DLD1 (cell line): ENCODE results near the gene VPS8.

Experiments
- in situ Hi-C: cut with HindIII; loops from 2 replicates; pipeline ENCODE4 v1.10.0; 2017; ENCODE audit warnings: low sequenced_read_pairs

VPS8 gene

DNA sequence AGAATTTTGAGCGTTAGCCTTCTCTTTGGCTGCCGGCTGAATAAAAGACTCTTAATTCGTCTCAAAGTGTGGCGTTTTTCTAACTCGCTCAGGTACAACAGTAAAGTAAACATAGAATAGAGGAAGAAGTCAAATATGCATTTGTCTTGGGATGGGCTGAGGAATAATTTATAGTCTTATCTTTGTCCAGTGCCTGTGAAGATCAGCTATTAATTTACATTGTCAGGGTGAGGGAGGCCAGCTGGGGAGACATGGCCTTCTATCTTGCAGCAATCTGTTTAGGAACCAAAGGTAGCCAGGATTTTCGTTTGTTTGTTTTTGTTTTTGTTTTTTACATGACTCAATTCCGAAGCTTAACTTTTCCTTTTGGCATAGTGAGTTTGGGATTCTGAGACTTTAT is 100.2 kb downstream of the VPS8 start:
- in situ Hi-C loops, result no loop called here

DNA sequence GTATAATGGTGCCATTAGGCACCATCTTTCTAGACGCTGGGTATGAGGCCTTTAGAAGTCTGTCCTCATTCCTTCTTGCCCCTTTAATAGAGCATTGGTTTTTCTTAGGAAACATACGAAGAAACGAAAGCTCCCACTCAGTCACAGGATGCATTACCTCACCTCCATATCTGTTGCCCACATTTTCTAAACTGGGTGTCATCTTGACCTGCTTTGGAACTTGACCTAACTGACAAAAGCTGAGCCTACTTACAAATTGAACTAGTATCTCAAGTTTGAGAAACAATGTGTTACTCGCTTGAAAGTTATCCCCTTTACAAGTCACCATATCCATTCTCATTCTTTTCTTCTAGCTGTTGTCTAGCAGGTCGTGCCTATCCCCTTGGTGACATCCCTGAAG is 102.7 kb downstream of the VPS8 start:
- in situ Hi-C loops, result no loop called here

DNA sequence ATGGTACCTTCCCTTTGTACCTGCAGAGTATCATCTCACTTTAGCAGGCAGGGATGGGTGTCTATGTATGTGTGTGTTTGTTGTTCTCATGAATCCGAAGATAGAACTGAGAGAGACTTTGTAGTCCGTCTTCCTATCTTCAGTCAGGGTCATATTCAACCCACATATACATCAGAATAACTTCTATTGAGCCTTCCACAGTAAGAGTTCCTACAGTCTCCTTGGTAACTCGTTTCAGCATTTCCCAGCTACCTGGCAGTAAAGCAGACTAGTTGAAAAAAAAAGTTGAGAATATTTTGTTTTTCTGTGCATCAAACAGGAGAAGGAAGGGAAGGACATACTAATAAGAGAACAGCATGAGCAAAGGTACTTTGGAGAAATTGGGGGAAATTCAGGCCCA is 106.8 kb downstream of the VPS8 start:
- in situ Hi-C loops, result no loop called here

DNA sequence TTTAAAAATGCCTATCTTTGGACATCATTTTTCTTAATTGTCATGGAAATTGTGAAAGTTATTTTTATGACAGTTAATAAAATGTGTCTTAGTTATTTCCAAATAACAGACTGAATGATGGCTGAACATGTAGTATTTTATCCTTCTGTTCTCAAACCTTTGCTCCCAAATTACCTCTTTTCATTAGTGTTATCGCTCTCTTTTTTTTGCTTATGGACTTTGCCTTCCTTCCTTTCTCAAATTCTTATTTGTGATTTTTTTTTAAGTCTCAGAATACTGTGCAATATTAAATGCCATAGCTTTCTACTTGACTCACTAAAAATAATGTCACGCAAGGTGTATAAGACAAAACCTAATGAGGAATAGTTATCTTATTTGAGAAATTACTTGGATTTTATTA is 107.7 kb downstream of the VPS8 start:
- in situ Hi-C loops, result no loop called here

DNA sequence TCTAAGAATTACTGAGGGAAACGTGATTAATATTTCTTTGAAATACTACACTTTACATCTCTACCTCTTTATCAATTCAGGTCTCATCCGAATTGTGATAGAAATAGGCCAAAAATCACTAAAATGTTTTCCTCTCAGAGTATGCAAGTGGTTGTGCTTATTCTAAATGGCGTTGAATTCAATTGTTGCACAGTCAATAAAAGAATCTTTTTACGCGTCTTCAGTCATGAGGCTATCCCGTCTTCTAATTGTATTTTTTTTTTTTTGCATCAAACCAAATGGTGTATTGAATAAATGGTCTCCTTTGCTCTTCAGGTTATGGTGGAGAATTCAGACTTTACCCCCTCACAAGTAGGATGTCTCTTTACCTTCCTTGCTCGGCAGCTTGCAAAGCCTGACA is 112.6 kb downstream of the VPS8 start:
- in situ Hi-C loops, result no loop called here

DNA sequence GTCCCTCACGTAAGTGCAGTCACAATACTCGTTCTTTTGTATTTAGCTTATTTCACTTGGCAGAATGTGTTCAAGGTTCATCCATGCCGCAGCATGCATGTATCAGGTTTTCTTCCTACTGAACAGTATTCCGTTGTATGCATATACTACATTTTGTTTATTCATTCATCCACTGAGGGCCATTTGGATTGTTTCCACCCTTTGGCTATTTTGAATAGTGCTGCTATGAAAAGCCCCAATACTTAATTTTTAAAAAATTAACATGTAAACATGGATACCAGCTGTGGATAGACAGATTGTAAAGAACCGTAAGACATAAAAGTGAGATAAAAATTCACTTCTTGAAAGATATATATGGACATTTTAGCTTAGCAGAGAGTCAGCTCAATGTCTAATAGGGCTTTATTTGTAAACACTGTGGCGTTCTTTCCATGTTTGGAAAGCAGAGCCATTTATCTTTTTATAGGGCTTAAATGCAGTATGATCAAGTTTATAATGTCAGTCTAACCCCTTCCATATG is 115.9 kb downstream of the VPS8 start:
- in situ Hi-C loops, result no loop called here

DNA sequence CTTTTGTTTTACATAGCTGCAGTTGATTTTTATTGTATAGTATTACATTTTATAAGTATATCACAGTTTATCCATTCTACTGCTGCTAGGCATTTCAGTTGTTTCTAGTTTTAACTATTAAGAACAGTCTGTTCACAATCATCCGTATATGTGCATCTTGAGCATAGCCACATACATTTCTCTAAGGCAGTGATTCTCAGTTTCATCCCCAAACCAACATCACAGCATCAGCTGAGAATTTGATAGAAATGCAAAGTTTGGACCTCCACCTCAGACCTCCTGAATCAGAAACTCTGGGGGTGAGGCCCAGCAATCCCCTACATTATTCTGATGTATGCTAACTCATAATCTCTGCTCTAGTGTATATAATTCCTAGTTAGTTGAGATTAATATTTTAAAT is 120.8 kb downstream of the VPS8 start:
- in situ Hi-C loops, result no loop called here

DNA sequence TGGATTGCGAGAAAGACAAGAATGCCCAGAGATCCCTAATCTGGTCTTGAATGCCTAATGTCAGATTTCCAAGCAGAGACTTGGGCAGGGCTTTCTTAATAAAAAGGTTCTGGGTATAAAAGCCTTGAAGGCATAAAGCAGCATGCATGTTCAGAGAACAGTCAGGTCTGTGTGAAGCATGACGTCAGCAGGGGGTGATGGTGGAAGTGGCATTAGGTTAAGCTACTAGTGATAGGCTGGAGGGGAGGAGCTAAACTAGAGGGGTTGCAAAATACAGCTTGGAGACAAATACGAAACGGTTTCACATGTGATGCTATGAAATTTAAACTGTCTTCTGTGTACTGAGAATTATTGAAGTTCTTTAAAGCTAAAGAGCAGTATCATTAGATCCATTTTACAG is 125.6 kb downstream of the VPS8 start:
- in situ Hi-C loops, result no loop called here

DNA sequence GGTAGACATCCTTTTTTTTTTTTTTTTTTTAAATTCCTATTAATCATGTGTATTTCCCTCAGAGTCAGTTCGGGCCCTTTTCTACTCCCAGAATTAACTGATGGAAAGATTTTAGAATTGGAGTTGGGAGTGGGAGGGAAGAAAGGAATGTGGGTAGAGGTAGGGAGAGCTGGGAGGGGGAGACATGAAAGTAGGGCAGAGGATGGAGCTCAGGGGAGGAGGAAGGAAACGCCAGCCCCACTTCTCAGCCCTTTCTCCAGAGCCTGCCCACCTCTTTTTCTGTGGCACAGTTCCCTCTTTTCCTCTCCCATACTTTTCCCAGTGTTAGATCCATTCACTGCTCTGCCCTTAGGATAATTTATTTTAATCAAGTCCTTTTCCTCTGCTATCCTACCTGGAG is 129.4 kb downstream of the VPS8 start:
- in situ Hi-C loops, result no loop called here

DNA sequence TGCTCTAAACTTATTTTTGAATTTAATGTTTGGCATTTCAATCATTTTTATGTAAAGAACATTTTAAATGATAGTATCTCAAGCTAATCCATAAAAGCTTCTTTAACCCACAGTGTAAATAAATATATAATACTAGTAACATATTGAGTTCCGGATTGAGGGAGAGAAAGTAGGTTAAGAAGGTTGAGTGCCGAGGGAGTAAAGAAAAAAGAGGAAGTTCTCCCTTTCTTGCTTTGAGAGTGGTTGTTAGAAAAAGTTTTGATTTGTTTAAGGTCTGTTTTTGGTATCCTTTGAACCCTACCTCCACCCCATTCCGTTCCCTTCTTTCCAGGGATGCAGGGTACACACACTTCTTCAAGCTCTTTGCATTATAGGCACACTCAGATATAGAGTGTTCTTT is 130.8 kb downstream of the VPS8 start:
- in situ Hi-C loops, result no loop called here

DNA sequence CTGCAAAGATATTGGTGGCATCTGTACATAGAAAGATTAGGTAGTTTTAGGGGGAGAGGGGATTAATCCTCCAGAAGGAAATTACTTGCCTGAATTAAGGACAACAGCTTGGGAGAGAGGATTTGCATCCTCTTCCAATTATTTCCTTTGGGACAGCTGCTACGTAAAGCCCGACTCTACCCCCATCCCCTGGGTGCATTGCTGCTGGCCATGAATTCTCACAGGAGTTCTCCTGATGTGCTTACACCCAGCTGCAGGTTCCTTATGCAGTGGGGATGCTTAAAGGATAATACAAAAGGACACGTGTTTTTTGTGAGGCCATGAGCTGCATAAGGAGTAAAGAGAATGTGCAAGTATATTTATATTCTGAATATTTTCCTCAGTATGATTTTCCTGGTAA is 132.3 kb downstream of the VPS8 start:
- in situ Hi-C loops, result no loop called here

DNA sequence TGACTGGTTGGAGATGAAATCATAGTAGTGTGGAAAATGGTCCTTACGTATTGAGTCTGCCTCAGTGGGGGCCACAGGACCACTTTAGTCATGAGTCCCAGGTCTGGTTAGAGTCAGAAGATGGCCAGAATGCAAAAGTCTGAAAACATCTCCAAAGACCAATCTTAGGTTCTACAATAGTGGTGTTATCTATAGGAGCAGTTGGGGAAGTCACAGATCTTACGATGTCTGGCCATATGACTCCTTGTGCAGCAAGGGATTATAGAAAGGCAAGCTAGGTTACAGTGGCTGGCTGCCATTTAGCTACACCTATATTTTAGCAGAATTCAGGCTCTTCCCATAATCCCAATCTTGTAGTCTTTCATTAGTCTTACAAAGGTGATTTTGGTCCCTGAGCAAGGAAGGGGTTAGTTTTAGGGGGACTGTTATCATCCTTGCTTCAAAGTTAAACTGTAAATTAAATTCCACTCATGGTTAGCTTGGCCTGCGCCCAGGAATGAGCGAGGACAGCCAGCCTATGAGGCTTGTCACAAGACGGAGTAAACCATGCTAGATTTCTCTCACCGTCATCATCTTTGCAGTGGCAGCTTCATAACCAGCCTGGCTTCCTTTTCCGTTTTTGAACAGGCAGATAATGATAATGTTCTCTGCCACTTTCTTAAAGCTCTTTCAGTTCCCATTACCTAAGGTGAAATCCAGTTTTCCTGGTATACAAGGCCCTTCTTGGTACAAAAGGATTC is 134.1 kb downstream of the VPS8 start:
- in situ Hi-C loops, result no loop called here

DNA sequence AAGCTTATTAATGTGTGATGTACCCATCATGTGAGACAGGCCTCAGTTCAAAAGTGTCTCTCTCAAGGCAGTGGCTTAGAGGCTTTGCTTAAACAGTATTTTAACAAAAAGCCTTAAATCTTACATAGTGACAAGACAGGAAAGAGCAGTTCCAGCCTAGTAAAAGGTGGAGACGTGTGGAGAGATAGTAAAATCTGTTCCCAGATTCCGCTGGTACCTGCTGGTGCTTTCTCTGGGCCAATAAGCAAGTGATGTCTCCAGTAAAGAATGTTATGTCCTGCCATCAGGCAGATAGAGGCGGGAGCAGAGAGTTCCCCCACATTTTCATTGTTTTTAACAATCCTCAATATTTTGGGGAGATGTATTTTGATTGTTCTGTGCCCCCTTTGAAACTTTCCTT is 135.0 kb downstream of the VPS8 start:
- in situ Hi-C loops, result no loop called here

DNA sequence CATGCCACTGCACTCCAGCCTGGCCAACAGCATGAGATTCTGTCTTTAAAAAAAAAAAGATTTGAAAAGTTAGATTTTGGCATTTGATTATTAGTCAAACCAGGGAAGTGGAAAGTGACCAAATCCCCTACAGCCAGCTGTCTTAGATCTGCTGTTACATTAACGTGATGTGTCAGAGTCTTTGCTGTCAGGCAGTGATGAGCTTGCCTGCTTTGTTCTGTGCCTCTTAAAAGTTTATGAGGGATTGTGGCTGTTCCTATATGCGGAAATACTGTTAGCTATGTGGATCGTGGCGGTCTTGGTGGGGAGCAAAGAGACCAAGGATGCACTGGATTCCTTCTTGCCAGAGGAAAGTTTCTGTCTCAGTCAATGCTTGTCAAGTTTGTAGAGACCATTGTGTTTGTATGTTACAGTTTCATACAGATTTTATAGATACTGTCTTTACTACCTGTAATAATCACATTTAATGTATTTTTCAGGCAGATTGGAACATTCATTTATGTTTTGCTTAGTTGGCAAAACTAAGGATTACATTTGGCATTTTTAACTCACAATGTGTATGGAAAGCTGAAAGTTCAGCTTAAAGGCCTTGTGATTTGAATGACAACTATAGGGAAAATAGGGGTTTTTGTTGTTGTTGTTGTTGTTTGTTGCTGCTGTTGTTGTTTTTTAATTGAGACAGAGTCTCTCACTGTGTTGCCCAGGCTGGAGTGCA is 137.4 kb downstream of the VPS8 start:
- in situ Hi-C loops, result no loop called here

DNA sequence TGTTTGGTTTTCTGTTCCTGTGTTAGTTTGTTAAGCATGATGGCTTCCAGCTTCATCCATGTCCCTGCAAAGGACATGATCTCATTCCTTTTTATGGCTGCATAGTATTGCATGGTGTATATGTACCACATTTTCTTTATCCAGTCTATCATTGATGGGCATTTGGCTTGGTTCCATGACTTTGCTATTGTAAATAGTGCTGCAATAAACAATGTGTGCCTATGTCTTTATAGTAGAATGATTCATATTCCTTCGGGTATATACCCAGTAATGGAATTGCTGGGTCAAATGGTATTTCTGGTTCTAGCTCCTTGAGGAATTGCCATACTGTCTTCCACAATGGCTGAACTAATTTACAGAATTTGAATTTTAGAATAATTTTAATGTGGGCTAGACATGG is 138.8 kb downstream of the VPS8 start:
- in situ Hi-C loops, result loop anchor here (10.0 kb wide), 1 partner anchor 124 kb away; no protein-coding TSS in a partner anchor

DNA sequence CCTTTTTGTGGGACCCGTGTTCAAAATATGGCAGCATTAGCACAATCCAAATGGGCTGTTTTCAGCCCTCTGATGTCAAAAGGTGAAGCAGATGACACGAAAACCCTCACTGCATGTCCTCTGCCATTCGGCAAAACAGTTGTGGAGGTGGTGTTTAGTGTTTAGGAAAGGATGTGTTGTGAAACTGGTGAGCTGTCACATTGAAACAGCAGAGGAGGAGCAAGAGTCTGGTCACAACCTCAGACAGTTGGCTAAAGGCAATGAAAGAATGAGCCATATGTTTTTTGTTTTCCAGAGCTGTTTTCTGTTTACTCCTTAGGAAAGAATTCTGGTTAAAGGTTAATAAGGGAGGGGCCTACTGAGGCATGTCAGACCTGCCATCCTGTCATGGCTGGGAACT is 140.7 kb downstream of the VPS8 start:
- in situ Hi-C loops, result loop anchor here (10.0 kb wide), 1 partner anchor 122 kb away; no protein-coding TSS in a partner anchor

DNA sequence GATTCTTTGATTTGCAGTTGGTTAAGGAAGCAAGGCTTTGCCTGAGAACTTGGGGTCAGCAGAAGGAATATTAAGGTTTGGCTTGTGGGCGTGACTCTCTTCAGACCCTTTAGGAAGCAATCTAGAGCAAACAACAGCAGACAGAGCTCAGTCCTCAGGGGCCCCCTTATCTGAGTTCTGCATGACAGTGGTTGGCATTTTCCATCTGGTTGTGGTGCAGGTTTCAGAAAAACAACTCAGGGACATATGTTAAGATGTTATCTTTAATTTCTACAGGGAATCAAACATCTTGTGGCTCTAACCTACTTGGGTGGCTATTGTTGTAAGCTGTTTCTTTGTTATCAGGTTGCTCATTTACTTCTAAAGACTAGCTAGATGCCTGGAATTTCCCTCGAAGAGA is 141.4 kb downstream of the VPS8 start:
- in situ Hi-C loops, result loop anchor here (10.0 kb wide), 1 partner anchor 121 kb away; no protein-coding TSS in a partner anchor

DNA sequence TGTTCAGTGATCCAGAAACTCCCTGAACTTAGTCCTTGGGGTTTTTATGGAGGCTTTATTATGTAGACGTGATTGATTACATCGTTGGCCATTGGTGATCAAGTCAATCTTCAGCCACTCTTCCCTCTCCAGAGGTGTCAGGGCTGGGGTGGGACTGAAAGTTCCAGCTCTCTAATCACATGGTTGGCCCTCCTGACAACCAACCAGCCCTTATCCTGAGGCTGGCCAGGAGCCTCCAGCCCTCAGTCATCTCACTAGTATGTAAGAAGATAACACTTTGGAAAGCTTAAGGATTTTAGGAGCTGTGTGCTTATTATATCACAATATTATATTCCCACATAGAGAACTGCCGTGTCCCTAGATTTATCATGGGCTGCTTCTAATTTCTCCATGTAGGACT is 142.3 kb downstream of the VPS8 start:
- in situ Hi-C loops, result loop anchor here (10.0 kb wide), 1 partner anchor 121 kb away; no protein-coding TSS in a partner anchor

DNA sequence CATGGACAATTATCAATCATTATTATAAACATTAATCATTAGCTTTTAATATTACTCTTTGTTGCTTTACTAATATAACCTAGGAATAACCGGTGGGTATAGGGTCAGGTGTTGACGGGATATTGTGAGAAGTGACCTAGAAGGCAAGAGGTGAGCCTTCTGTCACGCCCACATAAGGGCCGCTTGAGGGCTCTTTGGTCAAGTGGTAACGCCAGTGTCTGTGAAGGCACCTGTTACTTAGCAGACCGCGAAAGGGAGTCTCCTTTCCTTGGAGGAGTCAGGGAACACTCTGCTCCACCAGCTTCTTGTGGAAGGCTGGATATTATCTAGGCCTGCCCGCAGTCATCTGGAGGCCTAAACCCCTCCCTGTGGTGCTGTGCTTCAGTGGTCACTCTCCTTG is 142.9 kb downstream of the VPS8 start:
- in situ Hi-C loops, result loop anchor here (10.0 kb wide), 1 partner anchor 120 kb away; no protein-coding TSS in a partner anchor

DNA sequence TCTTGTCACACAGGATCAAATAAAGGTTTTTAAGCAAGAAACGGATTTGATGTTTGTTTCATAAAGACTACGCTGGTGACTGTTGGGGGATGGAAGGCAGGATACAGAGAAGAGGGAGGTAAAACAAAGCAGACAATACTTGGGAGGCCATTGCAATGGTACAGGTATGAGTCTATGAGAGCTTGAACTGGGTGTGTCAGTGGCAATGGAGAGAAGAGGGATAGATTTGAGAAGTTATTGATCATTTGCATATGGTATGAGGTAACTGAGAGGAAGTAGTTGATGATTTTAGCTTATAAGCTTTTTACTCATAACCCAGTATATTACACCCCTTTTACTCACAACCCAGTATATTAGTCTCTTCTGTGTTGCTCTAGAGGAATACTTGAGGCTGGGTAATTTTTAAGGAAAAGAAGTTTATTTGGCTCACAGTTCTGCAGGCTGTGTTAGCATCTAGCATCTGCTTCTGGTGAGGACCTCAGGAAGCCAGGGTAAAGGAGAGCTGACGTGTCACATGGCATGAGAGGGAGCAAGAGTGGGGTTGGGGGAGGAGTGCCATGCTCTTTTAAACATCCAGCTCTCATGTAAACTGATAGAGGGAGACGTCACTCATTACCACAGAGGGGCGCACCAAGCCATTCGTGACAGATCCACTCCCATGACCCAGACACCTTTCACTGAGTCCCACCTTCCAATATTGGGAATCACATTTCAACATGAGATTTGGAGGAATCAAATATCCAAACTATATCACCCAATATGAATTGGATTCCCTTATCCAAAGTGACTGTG is 153.9 kb downstream of the VPS8 start:
- in situ Hi-C loops, result no loop called here

DNA sequence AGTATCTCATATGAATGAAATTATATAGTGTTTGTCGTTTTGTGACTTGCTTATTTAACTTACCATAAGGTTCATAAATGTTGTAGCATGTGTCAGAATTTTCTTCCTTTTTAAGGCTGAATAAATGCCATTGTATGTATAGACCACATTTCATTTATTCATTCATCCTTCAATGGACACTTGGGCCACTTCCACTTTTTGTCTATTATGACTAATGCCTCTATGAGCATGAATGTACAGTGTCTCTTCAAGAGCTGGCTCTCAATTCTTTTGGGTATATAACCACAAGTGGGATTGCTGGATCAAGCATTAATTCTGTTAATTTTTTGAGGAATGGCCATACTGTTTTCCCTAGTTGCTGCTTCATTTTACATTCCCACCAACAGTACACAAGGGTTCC is 156.1 kb downstream of the VPS8 start:
- in situ Hi-C loops, result no loop called here
